ENCODE data around the gene FRAT1.

- TF ChIP-seq CTCF (IDR thresholded peaks at IDR 0.05) (no peak), POLR2A (IDR thresholded peaks at IDR 0.05) (no peak)
Measured at GRCh38 chr10:97311111-97311626, 7.9 kb upstream of the FRAT1 start.
